ENCODE measurements around the gene CACNA1G. TPM values are rescaled to one million over a fixed set of nuclear protein-coding genes. Genes with fewer than 3 reads are reported as not detected.

CACNA1G gene
- total RNA-seq, 4 donors from 2014 or later: 0.11 to 0.38 (median 0.13) TPM; not detected in 1

DNA sequence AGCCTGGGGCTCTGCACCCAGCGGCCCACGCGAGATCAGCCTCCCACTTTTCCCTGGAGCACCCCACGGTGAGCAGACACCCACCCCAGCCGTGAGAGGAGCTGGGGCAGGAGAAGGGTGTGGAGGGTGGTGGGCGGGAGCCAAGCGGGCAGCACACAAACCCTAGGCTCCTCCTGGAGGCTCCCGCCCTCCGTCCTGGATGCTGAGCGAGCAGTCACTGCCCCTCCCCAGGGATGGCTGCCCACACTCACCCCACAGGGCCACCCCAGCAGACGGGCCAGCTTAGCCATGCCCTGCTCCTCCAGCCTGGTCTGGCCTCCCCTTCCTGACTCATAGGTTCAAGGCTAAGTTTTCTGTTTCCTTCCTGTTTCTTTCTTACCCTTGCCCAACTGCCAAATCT, 58.4 kb downstream of the CACNA1G start:
- no peak for DNase-seq
- intact Hi-C loops (cut with DNase I): no loop called here
- 41 to 65% methylated on average over 3 to 5 of the region's 11 CpGs for WGBS, 2 donors
- peaks cover 0 to 3% (median 0%) of the 10 kb centered on the region in 3 donors for H3K4me1 ChIP-seq
- no peak overlapping the region for H3K27ac ChIP-seq
- no peak for TF ChIP-seq POLR2A (IDR thresholded peaks at IDR 0.05)
- TF ChIP-seq, protein P1, sequence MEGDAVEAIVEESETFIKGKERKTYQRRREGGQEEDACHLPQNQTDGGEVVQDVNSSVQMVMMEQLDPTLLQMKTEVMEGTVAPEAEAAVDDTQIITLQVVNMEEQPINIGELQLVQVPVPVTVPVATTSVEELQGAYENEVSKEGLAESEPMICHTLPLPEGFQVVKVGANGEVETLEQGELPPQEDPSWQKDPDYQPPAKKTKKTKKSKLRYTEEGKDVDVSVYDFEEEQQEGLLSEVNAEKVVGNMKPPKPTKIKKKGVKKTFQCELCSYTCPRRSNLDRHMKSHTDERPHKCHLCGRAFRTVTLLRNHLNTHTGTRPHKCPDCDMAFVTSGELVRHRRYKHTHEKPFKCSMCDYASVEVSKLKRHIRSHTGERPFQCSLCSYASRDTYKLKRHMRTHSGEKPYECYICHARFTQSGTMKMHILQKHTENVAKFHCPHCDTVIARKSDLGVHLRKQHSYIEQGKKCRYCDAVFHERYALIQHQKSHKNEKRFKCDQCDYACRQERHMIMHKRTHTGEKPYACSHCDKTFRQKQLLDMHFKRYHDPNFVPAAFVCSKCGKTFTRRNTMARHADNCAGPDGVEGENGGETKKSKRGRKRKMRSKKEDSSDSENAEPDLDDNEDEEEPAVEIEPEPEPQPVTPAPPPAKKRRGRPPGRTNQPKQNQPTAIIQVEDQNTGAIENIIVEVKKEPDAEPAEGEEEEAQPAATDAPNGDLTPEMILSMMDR (IDR thresholded peaks at IDR 0.05): no peak
- H3K9me3 ChIP-seq: no peaks in the 10 kb centered on the region
- peaks cover 0 to 31% (median 0%) of the 10 kb centered on the region in 4 donors for H3K27me3 ChIP-seq
- no peaks in the 10 kb centered on the region for H3K36me3 ChIP-seq
- no peak overlapping the region for H3K4me3 ChIP-seq

DNA sequence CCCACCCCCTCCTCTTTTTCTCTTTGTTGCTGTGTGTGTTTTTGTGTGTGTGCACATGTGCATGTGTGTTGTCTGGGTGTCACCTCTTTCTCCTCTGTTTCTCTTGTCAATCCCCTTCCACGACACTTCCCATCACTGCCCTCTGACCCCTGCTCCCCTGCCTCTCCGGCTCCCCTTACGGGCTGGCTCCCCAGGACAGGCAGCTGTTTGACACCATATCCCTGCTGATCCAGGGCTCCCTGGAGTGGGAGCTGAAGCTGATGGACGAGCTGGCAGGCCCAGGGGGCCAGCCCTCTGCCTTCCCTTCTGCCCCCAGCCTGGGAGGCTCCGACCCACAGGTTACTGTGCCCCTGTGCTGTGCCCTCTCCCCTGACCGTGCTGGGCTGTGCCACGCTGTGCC, 59.0 kb downstream of the CACNA1G start:
- no peaks in the 10 kb centered on the region for H3K9me3 ChIP-seq
- no peak for TF ChIP-seq POLR2A (IDR thresholded peaks at IDR 0.05)
- TF ChIP-seq, protein P1 (IDR thresholded peaks at IDR 0.05): no peak
- H3K4me1 ChIP-seq: no peaks in the 10 kb centered on the region
- peaks cover 0 to 37% (median 0%) of the 10 kb centered on the region in 4 donors for H3K27me3 ChIP-seq
- intact Hi-C loops (cut with DNase I): no loop called here
- no peak overlapping the region for H3K27ac ChIP-seq
- 72 to 76% methylated on average over 2 to 6 of the region's 7 CpGs for WGBS, 2 donors
- no peaks in the 10 kb centered on the region for H3K36me3 ChIP-seq
- DNase-seq: no peak
- no peak overlapping the region for H3K4me3 ChIP-seq

DNA sequence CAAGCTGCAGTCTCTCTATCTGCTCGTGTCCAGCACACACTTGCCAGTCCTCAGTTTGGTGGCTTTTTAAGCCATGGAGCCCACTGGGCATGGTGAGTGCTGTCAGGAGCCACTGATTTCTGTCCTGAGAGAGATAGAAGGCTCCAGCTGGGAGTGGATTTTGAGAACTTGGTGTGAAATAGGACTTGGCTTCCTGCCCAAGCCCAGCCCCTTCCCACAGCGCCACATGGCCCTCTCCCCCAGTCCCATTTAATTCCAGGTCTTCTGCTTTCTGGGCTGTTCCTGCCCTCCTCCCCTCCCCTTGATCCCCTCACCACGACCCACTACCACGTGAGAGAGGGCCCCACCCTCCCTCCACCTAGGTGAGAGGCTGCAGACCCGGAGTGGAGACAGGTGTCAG, 59.7 kb downstream of the CACNA1G start:
- no peak for DNase-seq
- peaks cover 0 to 37% (median 0%) of the 10 kb centered on the region in 4 donors for H3K27me3 ChIP-seq
- 45 to 61% methylated on average over 1 to 5 of the region's 5 CpGs for WGBS, 2 donors
- H3K4me3 ChIP-seq: no peak overlapping the region
- H3K9me3 ChIP-seq: no peaks in the 10 kb centered on the region
- H3K27ac ChIP-seq: no peak overlapping the region
- intact Hi-C loops (cut with DNase I): loop anchor here (10.0 kb wide), 1 partner anchor 135 kb away; no protein-coding TSS in a partner anchor
- H3K36me3 ChIP-seq: no peaks in the 10 kb centered on the region
- TF ChIP-seq, protein P1 (IDR thresholded peaks at IDR 0.05): no peak
- no peak for TF ChIP-seq POLR2A (IDR thresholded peaks at IDR 0.05)
- H3K4me1 ChIP-seq: no peaks in the 10 kb centered on the region

DNA sequence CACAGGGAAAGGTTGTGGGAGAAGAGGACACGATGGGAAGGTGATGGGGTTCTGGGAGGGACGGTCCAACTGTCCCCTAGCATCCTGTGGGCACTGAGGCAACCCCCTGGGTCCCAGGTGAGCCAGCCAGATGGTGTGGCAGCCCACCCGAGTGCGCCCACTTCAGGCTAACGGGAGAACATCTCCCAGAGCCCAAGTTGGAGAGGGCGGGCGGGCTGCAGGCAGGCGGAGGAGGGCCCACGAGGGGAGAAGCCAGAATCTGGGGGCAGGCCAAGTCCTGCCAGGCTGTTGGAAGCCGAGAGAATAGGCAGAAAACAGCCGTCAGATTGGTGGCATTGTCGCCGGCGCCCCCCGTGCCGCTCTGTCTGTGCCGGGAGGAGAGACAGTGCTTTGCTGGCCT, 60.3 kb downstream of the CACNA1G start:
- Histone ChIP-seq H3K27me3 (peaks cover 0 to 37% (median 0%) of the 10 kb centered on the region in 4 donors), H3K27ac (no peak overlapping the region), H3K36me3 (no peaks in the 10 kb centered on the region), H3K4me1 (peaks cover 0 to 1% (median 0%) of the 10 kb centered on the region in 3 donors), H3K9me3 (no peaks in the 10 kb centered on the region), H3K4me3 (no peak overlapping the region)
- 51 to 72% methylated on average over 11 to 13 of the region's 17 CpGs for WGBS, 2 donors
- intact Hi-C loops (cut with DNase I): loop anchor here (10.0 kb wide), 1 partner anchor 136 kb away; no protein-coding TSS in a partner anchor
- DNase-seq: no peak
- TF ChIP-seq POLR2A (IDR thresholded peaks at IDR 0.05): no peak
- TF ChIP-seq, protein P1 (IDR thresholded peaks at IDR 0.05): no peak

DNA sequence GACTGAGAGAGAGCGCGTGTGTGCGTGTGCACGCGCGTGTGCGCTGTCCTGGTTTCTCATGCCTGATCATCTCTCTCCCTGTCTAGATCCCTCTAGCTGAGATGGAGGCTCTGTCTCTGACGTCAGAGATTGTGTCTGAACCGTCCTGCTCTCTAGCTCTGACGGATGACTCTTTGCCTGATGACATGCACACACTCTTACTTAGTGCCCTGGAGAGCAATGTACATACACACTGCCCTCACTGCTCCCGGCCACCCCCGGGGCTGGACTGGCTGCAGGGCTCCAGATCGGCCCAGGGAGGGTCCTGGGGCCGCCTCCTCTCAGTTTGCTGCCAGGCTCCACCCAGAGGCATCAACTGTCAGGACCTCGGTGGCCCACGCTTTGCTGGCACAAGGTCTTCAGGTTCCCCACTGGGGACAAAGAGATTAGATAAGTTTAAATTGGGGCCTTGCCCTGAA, 61.1 kb downstream of the CACNA1G start:
- DNase-seq: no peak
- 40% methylated on average over 3 of the region's 16 CpGs; no CpG with 5 or more reads in 1 of the 2 donors for WGBS, 2 donors
- Histone ChIP-seq H3K27ac (no peak overlapping the region), H3K27me3 (peaks cover 0 to 44% (median 0%) of the 10 kb centered on the region in 4 donors), H3K9me3 (no peaks in the 10 kb centered on the region), H3K4me3 (no peak overlapping the region), H3K4me1 (peaks cover 0 to 8% (median 0%) of the 10 kb centered on the region in 3 donors), H3K36me3 (no peaks in the 10 kb centered on the region)
- intact Hi-C loops (cut with DNase I): loop anchor here (10.0 kb wide), 1 partner anchor 137 kb away; no protein-coding TSS in a partner anchor
- TF ChIP-seq, protein P1 (IDR thresholded peaks at IDR 0.05): no peak
- no peak for TF ChIP-seq POLR2A (IDR thresholded peaks at IDR 0.05)

Data from esophagus squamous epithelium (tissue), 5 donors.